ENCODE data around the gene STK33. TPM values are rescaled to one million over a fixed set of nuclear protein-coding genes. Genes with fewer than 3 reads are reported as not detected.

The STK33 gene
- total RNA-seq, 1 donor from 2014 or later = 25.9 TPM

- intact Hi-C loops (cut with DNase I) = no loop called here
- ATAC-seq (ENCODE audit: poor library complexity) (no peak), DNase-seq (no peak)
Measured at GRCh38 chr11:8386134-8386864, 207.7 kb downstream of the STK33 start.

GRCh38 chr11:8384199-8384821, 209.7 kb downstream of the STK33 start:
- DNase-seq (no peak), ATAC-seq (ENCODE audit: poor library complexity) (no peak)
- intact Hi-C loops (cut with DNase I) = no loop called here

- intact Hi-C loops (cut with DNase I) = no loop called here
Measured at GRCh38 chr11:8383627-8384026, 210.4 kb downstream of the STK33 start.

GRCh38 chr11:8383227-8383626, 210.8 kb downstream of the STK33 start:
- intact Hi-C loops (cut with DNase I) = no loop called here
- DNase-seq = no peak
- no peak for ATAC-seq (ENCODE audit: poor library complexity)

More at GRCh38 chr11:8383627-8384026, 210.4 kb downstream of the STK33 start:
- DNase-seq (no peak), ATAC-seq (ENCODE audit: poor library complexity) (no peak)

- intact Hi-C loops (cut with DNase I) = no loop called here
- DNase-seq (no peak), ATAC-seq (ENCODE audit: poor library complexity) (no peak)
Measured at GRCh38 chr11:8382436-8383053, 211.5 kb downstream of the STK33 start.

GRCh38 chr11:8381871-8382396, 212.1 kb downstream of the STK33 start:
- DNase-seq (no peak), ATAC-seq (ENCODE audit: poor library complexity) (no peak)
- intact Hi-C loops (cut with DNase I) = no loop called here

- intact Hi-C loops (cut with DNase I) = no loop called here
- DNase-seq (no peak), ATAC-seq (ENCODE audit: poor library complexity) (no peak)
Measured at GRCh38 chr11:8381343-8381742, 212.7 kb downstream of the STK33 start.

- ATAC-seq (ENCODE audit: poor library complexity) (no peak), DNase-seq (no peak)
- intact Hi-C loops (cut with DNase I) = no loop called here
Measured at GRCh38 chr11:8375932-8376331, 218.1 kb downstream of the STK33 start.

GRCh38 chr11:8375460-8375859, 218.6 kb downstream of the STK33 start:
- ATAC-seq (ENCODE audit: poor library complexity) (no peak), DNase-seq (no peak)
- intact Hi-C loops (cut with DNase I) = no loop called here

- no peak for DNase-seq
- intact Hi-C loops (cut with DNase I) = no loop called here
- ATAC-seq (ENCODE audit: poor library complexity) = no peak
Measured at GRCh38 chr11:8374716-8375115, 219.3 kb downstream of the STK33 start.

GRCh38 chr11:8373519-8374432, 220.3 kb downstream of the STK33 start:
- no peak for ATAC-seq (ENCODE audit: poor library complexity)
- no peak for DNase-seq
- intact Hi-C loops (cut with DNase I) = no loop called here

- ATAC-seq (ENCODE audit: poor library complexity) (no peak), DNase-seq (no peak)
- intact Hi-C loops (cut with DNase I) = no loop called here
Measured at GRCh38 chr11:8372641-8373381, 221.2 kb downstream of the STK33 start.

- DNase-seq (no peak), ATAC-seq (ENCODE audit: poor library complexity) (no peak)
- intact Hi-C loops (cut with DNase I) = no loop called here
Measured at GRCh38 chr11:8371516-8371884, 222.5 kb downstream of the STK33 start.

GRCh38 chr11:8370812-8371515, 223.1 kb downstream of the STK33 start:
- intact Hi-C loops (cut with DNase I) = no loop called here
- DNase-seq (no peak), ATAC-seq (ENCODE audit: poor library complexity) (no peak)

GRCh38 chr11:8369592-8370205, 224.3 kb downstream of the STK33 start:
- no peak for ATAC-seq (ENCODE audit: poor library complexity)
- DNase-seq = no peak
- intact Hi-C loops (cut with DNase I) = no loop called here

GRCh38 chr11:8368772-8369171, 225.3 kb downstream of the STK33 start:
- ATAC-seq (ENCODE audit: poor library complexity) (no peak), DNase-seq (no peak)
- intact Hi-C loops (cut with DNase I) = no loop called here

- intact Hi-C loops (cut with DNase I) = no loop called here
- DNase-seq = no peak
- ATAC-seq (ENCODE audit: poor library complexity) = no peak
Measured at GRCh38 chr11:8368194-8368593, 225.8 kb downstream of the STK33 start.
